Panc1 (cell line): ENCODE data around the gene TRAK1. TPM values are rescaled to one million over a fixed set of nuclear protein-coding genes. Genes with fewer than 3 reads are reported as not detected.

Experiments
- ATAC-seq: fragments of 200-7000 bp; cut with Tn5 transposase; 2 replicates; pipeline ENCODE4 v1.9.1; 2020; ENCODE audit warnings: mild to moderate bottlenecking, moderate library complexity
- BruUV-seq: library from RNA; stranded (reverse); fragments of 400-500 nt; replicated peaks from 2 replicates; lab custom pipeline; 2021; lab: Mats Ljungman, UMichigan
- CTCF ChIA-PET: fragments of 300-600 bp; sonication (Branson Sonifier 250); formaldehyde crosslinking; loops from one replicate; lab custom pipeline; 2022; ENCODE audit warnings: antibody characterized with exemption; lab: Charles Lee
- POLR2A ChIA-PET: fragments of 300-600 bp; sonication (Branson Sonifier 250); formaldehyde crosslinking; loops from one replicate; lab custom pipeline; 2022; ENCODE audit warnings: antibody characterized with exemption; lab: Charles Lee
- DNase-seq: peaks from one replicate; pipeline ENCODE4 v3.0.0-alpha.2; 2010; ENCODE audit warnings: low read depth, low spot score
- H3K27ac ChIP-seq: 2 replicates; pipeline ENCODE4 v1.5.1; 2011; ENCODE audit warnings: mild to moderate bottlenecking, low read length, inconsistent platforms
- H3K27me3 ChIP-seq: fragments of 200-500 bp; sonication (Bioruptor generic); 2 replicates; pipeline ENCODE4 v1.6.0; 2014; ENCODE audit warnings: low read length, inconsistent platforms; ENCODE audit not compliant: control insufficient read depth, insufficient read depth
- H3K36me3 ChIP-seq: fragments of 200-500 bp; sonication (Bioruptor generic); 2 replicates; pipeline ENCODE4 v1.5.1; 2014; ENCODE audit warnings: inconsistent platforms, mild to moderate bottlenecking, low read length, moderate library complexity; ENCODE audit not compliant: control insufficient read depth, insufficient read depth
- H3K4me1 ChIP-seq: 2 replicates; pipeline ENCODE4 v1.5.1; 2011; ENCODE audit warnings: inconsistent platforms, mild to moderate bottlenecking, low read length, moderate library complexity; ENCODE audit not compliant: control insufficient read depth, insufficient read depth
- H3K4me3 ChIP-seq, 2 experiments: 2 replicates each; pipeline ENCODE4 v1.5.1; 2011 to 2012; ENCODE audit warnings: low read depth in 2 of 2, low read length in 2 of 2, mild to moderate bottlenecking in 2 of 2, inconsistent platforms in 1 of 2, moderate library complexity in 1 of 2
- H3K9me3 ChIP-seq: fragments of 200-500 bp; sonication (Bioruptor generic); 2 replicates; pipeline ENCODE4 v1.5.1; 2014; ENCODE audit warnings: low read depth, mild to moderate bottlenecking, inconsistent platforms, low read length, moderate library complexity; ENCODE audit not compliant: control insufficient read depth, insufficient read depth
- CTCF ChIP-seq: fragments of 450-650 bp; IDR thresholded peaks from 2 replicates; pipeline ENCODE4 v1.5.1; 2017; ENCODE audit warnings: mild to moderate bottlenecking
- POLR2AphosphoS5 ChIP-seq: IDR thresholded peaks from 2 replicates; pipeline ENCODE4 v1.6.1; 2012; ENCODE audit warnings: mild to moderate bottlenecking, low read depth, low read length, moderate library complexity
- REST ChIP-seq, 2 experiments: IDR thresholded peaks; 2 replicates each; pipeline ENCODE4 v1.6.1; 2011 to 2012; ENCODE audit warnings: low read depth in 2 of 2, control low read depth in 1 of 2, low read length in 1 of 2, mild to moderate bottlenecking in 1 of 2, moderate library complexity in 1 of 2; ENCODE audit not compliant: insufficient read depth in 1 of 2
- SIN3A ChIP-seq: IDR thresholded peaks from 2 replicates; pipeline ENCODE4 v1.6.1; 2012; ENCODE audit warnings: low read depth, mild to moderate bottlenecking, low read length, moderate library complexity, borderline replicate concordance; ENCODE audit not compliant: insufficient read depth
- TCF7L2 ChIP-seq: IDR thresholded peaks from 2 replicates; pipeline ENCODE4 v1.6.1; 2011; ENCODE audit warnings: mild to moderate bottlenecking, low read depth, low read length, inconsistent platforms
- in situ Hi-C: cut with HindIII; loops from 2 replicates; pipeline ENCODE4 v1.10.0; 2016; ENCODE audit warnings: low sequenced_read_pairs, low pct_unique_long_range_greater_than_20kb
- intact Hi-C: fragments of 100-400 bp; cut with micrococcal nuclease; formaldehyde crosslinking; loops from one replicate; pipeline ENCODE4 v1.10.0; 2022; ENCODE audit not compliant: unreplicated experiment
- total RNA-seq: library from RNA; stranded (reverse); gene quantifications from one replicate; pipeline ENCODE4 v1.2.1, GENCODE V29; 2021; ENCODE audit not compliant: unreplicated experiment

TRAK1 gene
- total RNA-seq, 1 experiment from 2014 or later: 38.4 TPM

GRCh38 chr3:42254566-42254965 is 163.4 kb downstream of the TRAK1 start:
- DNase-seq (no peak), ATAC-seq (no peak)
- in situ Hi-C loops (no loop called here), intact Hi-C loops (no loop called here)
- Histone ChIP-seq H3K27ac (no peak overlapping the region), H3K27me3 (no peaks in the 10 kb centered on the region; the same call in 1 of the 2 replicates), H3K36me3 (no peaks in the 10 kb centered on the region), H3K9me3 (no peaks in the 10 kb centered on the region), H3K4me3 (no peak overlapping the region), H3K4me1 (no peaks in the 10 kb centered on the region)
- ChIA-PET POLR2A (no interaction called here), CTCF (no interaction called here)
- BruUV-seq: no TSS peak
- no peak for TF ChIP-seq POLR2AphosphoS5
- no peak for TF ChIP-seq REST (IDR thresholded peaks at IDR 0.05; ENCODE audit: insufficient read depth in 1 of 2, low read depth in 2 of 2, low read length in 1 of 2)
- no peak for TF ChIP-seq CTCF
- TF ChIP-seq SIN3A: no peak

GRCh38 chr3:42256135-42256819 is 165.1 kb downstream of the TRAK1 start:
- DNase-seq (no peak), ATAC-seq (no peak)
- no peak for TF ChIP-seq SIN3A
- TF ChIP-seq POLR2AphosphoS5: no peak
- TF ChIP-seq CTCF: no peak
- no peak for TF ChIP-seq TCF7L2
- no peak for TF ChIP-seq REST (IDR thresholded peaks at IDR 0.05; ENCODE audit: insufficient read depth in 1 of 2, low read depth in 2 of 2, low read length in 1 of 2)
- Histone ChIP-seq H3K9me3 (no peaks in the 10 kb centered on the region), H3K36me3 (no peaks in the 10 kb centered on the region), H3K4me1 (no peaks in the 10 kb centered on the region), H3K4me3 (no peak overlapping the region), H3K27ac (no peak overlapping the region), H3K27me3 (peaks cover 3% of the 10 kb centered on the region)
- POLR2A ChIA-PET: no interaction called here
- CTCF ChIA-PET: no interaction called here
- intact Hi-C loops (no loop called here), in situ Hi-C loops (no loop called here)
- BruUV-seq: no TSS peak
